NCI-H2227 (cell line): ENCODE results near the gene ST6GALNAC4.

ENCODE experiments used
- DNase-seq: peaks from one replicate; lab custom pipeline; 2025; ENCODE audit not compliant: unreplicated experiment; lab: John Stamatoyannopoulos, UW

ST6GALNAC4 gene

GRCh38 chr9:127931092-127931881, 14.4 kb upstream of the ST6GALNAC4 start:
- DNase-seq = peak; percentile 62

- peak; percentile 91 for DNase-seq
Measured at GRCh38 chr9:127930231-127931091, 13.6 kb upstream of the ST6GALNAC4 start, which contains the start of gene PIP5KL1. PIP5KL1 (minus strand) TSS chr9:127930777; CDS start chr9:127930752, 25 bp downstream.

GRCh38 chr9:127929625-127929979, 12.8 kb upstream of the ST6GALNAC4 start:
- DNase-seq = no peak

GRCh38 chr9:127928676-127929624, 12.1 kb upstream of the ST6GALNAC4 start:
- no peak for DNase-seq

- no peak for DNase-seq
Measured at GRCh38 chr9:127927988-127928675, 11.3 kb upstream of the ST6GALNAC4 start.

GRCh38 chr9:127927201-127927987, 10.6 kb upstream of the ST6GALNAC4 start:
- no peak for DNase-seq

- DNase-seq = no peak
Measured at GRCh38 chr9:127926906-127927200, 10.0 kb upstream of the ST6GALNAC4 start.

- DNase-seq = no peak
Measured at GRCh38 chr9:127925959-127926905, 9.4 kb upstream of the ST6GALNAC4 start.

GRCh38 chr9:127924736-127925444, 8.0 kb upstream of the ST6GALNAC4 start:
- DNase-seq = no peak

- no peak for DNase-seq
Measured at GRCh38 chr9:127923771-127924170, 6.9 kb upstream of the ST6GALNAC4 start.

GRCh38 chr9:127923046-127923445, 6.2 kb upstream of the ST6GALNAC4 start:
- DNase-seq = no peak

GRCh38 chr9:127921557-127922120, 4.8 kb upstream of the ST6GALNAC4 start:
- DNase-seq = peak; percentile 53

GRCh38 chr9:127920794-127921193, 4.0 kb upstream of the ST6GALNAC4 start:
- DNase-seq = no peak

- no peak for DNase-seq
Measured at GRCh38 chr9:127919253-127919815, 2.5 kb upstream of the ST6GALNAC4 start.

- no peak for DNase-seq
Measured at GRCh38 chr9:127918183-127919107, 1.6 kb upstream of the ST6GALNAC4 start.

- no peak for DNase-seq
Measured at GRCh38 chr9:127917603-127918002, 762 bp upstream of the ST6GALNAC4 start.
